GM12878 (cell line): ENCODE data around the gene PRKG1. TPM values are rescaled to one million over a fixed set of nuclear protein-coding genes. Genes with fewer than 3 reads are reported as not detected.

ENCODE experiments used
- ATAC-seq: fragments of 200-7000 bp; cut with Tn5 transposase; 3 replicates; pipeline ENCODE4 v1.9.1; 2020; ENCODE audit warnings: mild to moderate bottlenecking, moderate library complexity
- BruUV-seq: library from RNA; stranded (reverse); fragments of 400-500 nt; replicated peaks from 2 replicates; lab custom pipeline; 2021; lab: Mats Ljungman, UMichigan
- CTCF ChIA-PET: fragments of 300-600 bp; sonication (Branson Sonifier 250); formaldehyde crosslinking; extraction: SDS; loops from one replicate; lab custom pipeline; 2021; ENCODE audit warnings: inconsistent platforms; lab: Yijun Ruan, JAX
- POLR2A ChIA-PET: fragments of 350-600 bp; formaldehyde crosslinking; extraction: SDS; loops from one replicate; lab custom pipeline; 2021; ENCODE audit warnings: inconsistent platforms; lab: Charles Lee
- RAD21 ChIA-PET: fragments of 300-600 bp; sonication (Branson Sonifier 250); formaldehyde crosslinking; loops from one replicate; lab custom pipeline; 2023; ENCODE audit warnings: antibody characterized with exemption; ENCODE audit not compliant: unreplicated experiment; lab: Charles Lee
- SMC1A ChIA-PET: fragments of 300-600 bp; sonication (Branson Sonifier 250); formaldehyde crosslinking; loops from one replicate; lab custom pipeline; 2023; ENCODE audit not compliant: unreplicated experiment, uncharacterized antibody; lab: Charles Lee
- DNase-seq: peaks from one replicate; pipeline ENCODE4 v3.0.0-alpha.2; 2011; ENCODE audit warnings: low read depth, low spot score
- FAIRE-seq: peaks from 3 replicates; lab custom pipeline; 2011; peaks lifted over from hg19 to GRCh38; lab: Jason Lieb, UNC
- H2AFZ ChIP-seq: 2 replicates; pipeline ENCODE4 v1.6.0; 2011; ENCODE audit warnings: low read depth, low read length, control low read depth; ENCODE audit not compliant: control insufficient read depth
- H3K27ac ChIP-seq: 2 replicates; pipeline ENCODE4 v1.5.1; 2011; ENCODE audit warnings: control low read depth; ENCODE audit not compliant: control insufficient read depth, insufficient read depth
- H3K27me3 ChIP-seq, 2 experiments: replicated peaks in 1 of 2; 2 replicates each; pipeline versions ENCODE4 v1.6.0 to v1.6.1; 2011; ENCODE audit warnings: low read length in 1 of 2; ENCODE audit not compliant: control insufficient read depth in 2 of 2, insufficient read depth in 2 of 2
- H3K36me3 ChIP-seq, 2 experiments: 2 replicates each; pipeline ENCODE4 v1.5.1; 2011; ENCODE audit warnings: low read length in 1 of 2; ENCODE audit not compliant: control insufficient read depth in 2 of 2, insufficient read depth in 2 of 2
- H3K4me1 ChIP-seq: 2 replicates; pipeline ENCODE4 v1.6.1; 2011; ENCODE audit warnings: mild to moderate bottlenecking, low read length, moderate library complexity, mixed read lengths; ENCODE audit not compliant: control insufficient read depth, insufficient read depth
- H3K4me2 ChIP-seq: 2 replicates; pipeline ENCODE4 v1.6.0; 2011; ENCODE audit warnings: control low read depth; ENCODE audit not compliant: control insufficient read depth, insufficient read depth
- H3K4me3 ChIP-seq: fragments of 200-600 bp; sonication (generic); 2 replicates; pipeline ENCODE4 v1.5.1; 2016
- H3K79me2 ChIP-seq: 2 replicates; pipeline ENCODE4 v1.6.0; 2011; ENCODE audit warnings: low read length; ENCODE audit not compliant: control insufficient read depth, insufficient read depth
- H3K9ac ChIP-seq: 2 replicates; pipeline ENCODE4 v1.8.0; 2011; ENCODE audit warnings: low read length, control low read depth, mixed read lengths; ENCODE audit not compliant: control insufficient read depth, insufficient read depth
- H3K9me3 ChIP-seq: replicated peaks from 3 replicates; pipeline ENCODE4 v1.5.1; 2011; ENCODE audit warnings: mild to moderate bottlenecking, low read length; ENCODE audit not compliant: control insufficient read depth, insufficient read depth
- H4K20me1 ChIP-seq: 2 replicates; pipeline ENCODE4 v1.6.0; 2011; ENCODE audit not compliant: control insufficient read depth, insufficient read depth
- BCLAF1 ChIP-seq: fragments of 450-650 bp; IDR thresholded peaks from 2 replicates; pipeline ENCODE4 v1.6.1; 2017; ENCODE audit warnings: antibody characterized with exemption, mild to moderate bottlenecking, moderate library complexity
- CREB1 ChIP-seq: IDR thresholded peaks from 2 replicates; pipeline ENCODE4 v1.6.1; 2012; ENCODE audit warnings: low read depth, mild to moderate bottlenecking, inconsistent platforms
- HCFC1 ChIP-seq: fragments of 150-350 bp; IDR thresholded peaks from 2 replicates; pipeline ENCODE4 v1.6.1; 2014; ENCODE audit warnings: low read length
- TBL1XR1 ChIP-seq: IDR thresholded peaks from 2 replicates; pipeline ENCODE4 v1.6.1; 2012; ENCODE audit warnings: low read depth, low read length, improper control_type of control experiment
- ZNF687 ChIP-seq: fragments of 450-650 bp; IDR thresholded peaks from 2 replicates; pipeline ENCODE4 v1.6.1; 2017; ENCODE audit warnings: mild to moderate bottlenecking, moderate library complexity
- WGBS: methylation state at CpG from one replicate; pipeline ENCODE4 v1.1.6; 2016; ENCODE audit warnings: low lambda C conversion rate; ENCODE audit not compliant: insufficient replicate concordance, insufficient coverage; ENCODE audit errors: missing lambda C conversion rate; 5-methylcytosine and 5-hydroxymethylcytosine counted together
- in situ Hi-C: fragments of 300-500 bp; cut with MboI; formaldehyde crosslinking; loops from 9 replicates; pipeline ENCODE4 v1.14.3; 2018; ENCODE audit warnings: mixed read lengths
- intact Hi-C: fragments of 100-400 bp; cut with micrococcal nuclease; formaldehyde crosslinking; loops from one replicate; pipeline ENCODE4 v1.14.2; 2022; ENCODE audit not compliant: unreplicated experiment
- polyA plus RNA-seq, 11 experiments: library from polyadenylated mRNA; depleted of rRNA in 4 of 11; unstranded in 6 of 11; stranded (reverse) in 5 of 11; fragments of >200 nt; fragmentation: Nextera tagmentation in 4 of 11; fragmentation: Illumina TruSeq in 1 of 11; extraction: Ambion mirVana in 4 of 11; extraction: Trizol in 1 of 11; gene quantifications; 1 replicate in 1 of 11; 2 replicates in 10 of 11; pipeline versions ENCODE4 v1.2.1 to v1.2.3, GENCODE V29; 2011 to 2016; ENCODE audit warnings: inconsistent platforms in 2 of 11, missing spikeins in 2 of 11, low read depth in 1 of 11
- total RNA-seq, 4 experiments: library from RNA; depleted of rRNA in 3 of 4; stranded (reverse); fragments of >200 nt in 3 of 4; fragmentation: Illumina TruSeq in 1 of 4; extraction: Trizol in 1 of 4; gene quantifications; 2 replicates each; pipeline versions ENCODE4 v1.2.1 to v1.2.3, GENCODE V29; 2013 to 2021
- TF ChIP-seq, protein P1 (sequence below): fragments of 150-350 bp; IDR thresholded peaks from 2 replicates; pipeline ENCODE4 v1.6.1; 2016; ENCODE audit warnings: low read depth, low read length

Gene PRKG1
- total and polyA plus RNA-seq, 10 of the 15 experiments (the other 5 are each of a cell fraction or from before 2014, with no cell fraction given) = 0.04 to 0.05 TPM; not detected in 8

- RAD21 ChIA-PET = no interaction called here
These were observed 2.1 kb downstream of the PRKG1 start for GRCh38 chr10:51076299-51076841.

DNA sequence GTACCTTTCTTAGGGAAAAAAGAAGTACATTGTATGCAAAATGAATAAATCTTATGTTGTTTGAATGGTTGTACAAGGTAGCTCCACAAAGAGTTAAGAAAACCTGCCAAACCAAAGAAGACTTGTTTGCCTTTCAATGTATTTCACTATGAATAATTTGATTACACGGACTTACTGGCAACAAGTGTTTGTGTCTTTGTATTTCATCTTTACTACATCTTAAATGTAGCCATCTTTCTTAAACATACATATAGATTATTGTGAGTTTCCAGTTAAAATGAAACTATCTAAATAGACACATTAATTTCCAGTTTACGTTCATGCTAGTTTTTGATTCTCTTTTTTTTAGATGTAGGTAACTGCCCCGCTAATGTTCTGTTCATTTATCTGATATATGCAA, 2.8 kb downstream of the PRKG1 start:
- no peak for ATAC-seq
- H3K4me1 ChIP-seq = no peaks in the 10 kb centered on the region
- WGBS = 0% methylated on average over 3 of the region's 3 CpGs
- no peak overlapping the region for H2AFZ ChIP-seq
- no peak for FAIRE-seq
- ChIA-PET CTCF (interaction anchor here (0.6 kb wide), 1 partner anchor 77 kb away, joined by 3 read pairs; no protein-coding TSS in a partner anchor), POLR2A (no interaction called here), SMC1A (no interaction called here), RAD21 (no interaction called here)
- no peak overlapping the region for H3K4me2 ChIP-seq
- H4K20me1 ChIP-seq = no peaks in the 10 kb centered on the region
- no peak overlapping the region for H3K9ac ChIP-seq
- H3K9me3 ChIP-seq = no peaks in the 10 kb centered on the region
- intact Hi-C loops = no loop called here
- no peak overlapping the region for H3K27ac ChIP-seq
- no peaks in the 10 kb centered on the region for H3K36me3 ChIP-seq
- no peak for DNase-seq
- no peaks in the 10 kb centered on the region for H3K79me2 ChIP-seq
- H3K4me3 ChIP-seq = no peak overlapping the region
- in situ Hi-C loops = no loop called here
- BruUV-seq = no TSS peak
- peaks cover 3 to 14% of the 10 kb centered on the region in 2 experiments for H3K27me3 ChIP-seq
- TF ChIP-seq ZNF687 (no peak), CREB1 (no peak), BCLAF1 (no peak), HCFC1 (no peak)
- TF ChIP-seq, protein P1, sequence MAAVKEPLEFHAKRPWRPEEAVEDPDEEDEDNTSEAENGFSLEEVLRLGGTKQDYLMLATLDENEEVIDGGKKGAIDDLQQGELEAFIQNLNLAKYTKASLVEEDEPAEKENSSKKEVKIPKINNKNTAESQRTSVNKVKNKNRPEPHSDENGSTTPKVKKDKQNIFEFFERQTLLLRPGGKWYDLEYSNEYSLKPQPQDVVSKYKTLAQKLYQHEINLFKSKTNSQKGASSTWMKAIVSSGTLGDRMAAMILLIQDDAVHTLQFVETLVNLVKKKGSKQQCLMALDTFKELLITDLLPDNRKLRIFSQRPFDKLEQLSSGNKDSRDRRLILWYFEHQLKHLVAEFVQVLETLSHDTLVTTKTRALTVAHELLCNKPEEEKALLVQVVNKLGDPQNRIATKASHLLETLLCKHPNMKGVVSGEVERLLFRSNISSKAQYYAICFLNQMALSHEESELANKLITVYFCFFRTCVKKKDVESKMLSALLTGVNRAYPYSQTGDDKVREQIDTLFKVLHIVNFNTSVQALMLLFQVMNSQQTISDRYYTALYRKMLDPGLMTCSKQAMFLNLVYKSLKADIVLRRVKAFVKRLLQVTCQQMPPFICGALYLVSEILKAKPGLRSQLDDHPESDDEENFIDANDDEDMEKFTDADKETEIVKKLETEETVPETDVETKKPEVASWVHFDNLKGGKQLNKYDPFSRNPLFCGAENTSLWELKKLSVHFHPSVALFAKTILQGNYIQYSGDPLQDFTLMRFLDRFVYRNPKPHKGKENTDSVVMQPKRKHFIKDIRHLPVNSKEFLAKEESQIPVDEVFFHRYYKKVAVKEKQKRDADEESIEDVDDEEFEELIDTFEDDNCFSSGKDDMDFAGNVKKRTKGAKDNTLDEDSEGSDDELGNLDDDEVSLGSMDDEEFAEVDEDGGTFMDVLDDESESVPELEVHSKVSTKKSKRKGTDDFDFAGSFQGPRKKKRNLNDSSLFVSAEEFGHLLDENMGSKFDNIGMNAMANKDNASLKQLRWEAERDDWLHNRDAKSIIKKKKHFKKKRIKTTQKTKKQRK = no peak

More at GRCh38 chr10:51076299-51076841, 2.1 kb downstream of the PRKG1 start:
- H3K27me3 ChIP-seq = peaks cover 3 to 14% of the 10 kb centered on the region in 2 experiments
- intact Hi-C loops = no loop called here
- TF ChIP-seq TBL1XR1 = no peak
- H3K4me3 ChIP-seq = no peak overlapping the region
- H2AFZ ChIP-seq = no peak overlapping the region
- SMC1A ChIA-PET = no interaction called here
- CTCF ChIA-PET = interaction anchor here (0.6 kb wide), 1 partner anchor 76 kb away, joined by 3 read pairs; no protein-coding TSS in a partner anchor
- in situ Hi-C loops = no loop called here
- H3K36me3 ChIP-seq = no peaks in the 10 kb centered on the region
- no TSS peak for BruUV-seq
- WGBS = 10% methylated on average over 3 of the region's 3 CpGs
- ATAC-seq (no peak), FAIRE-seq (no peak), DNase-seq (no peak)
- no peaks in the 10 kb centered on the region for H3K9me3 ChIP-seq
- POLR2A ChIA-PET = no interaction called here
- H3K4me2 ChIP-seq = no peak overlapping the region
- no peak overlapping the region for H3K27ac ChIP-seq
- no peaks in the 10 kb centered on the region for H4K20me1 ChIP-seq
- no peaks in the 10 kb centered on the region for H3K79me2 ChIP-seq
- no peak overlapping the region for H3K9ac ChIP-seq
- H3K4me1 ChIP-seq = no peaks in the 10 kb centered on the region
